ENCODE data around the gene FSCB. TPM values are rescaled to one million over a fixed set of nuclear protein-coding genes. Genes with fewer than 3 reads are reported as not detected.

The FSCB gene, protein sequence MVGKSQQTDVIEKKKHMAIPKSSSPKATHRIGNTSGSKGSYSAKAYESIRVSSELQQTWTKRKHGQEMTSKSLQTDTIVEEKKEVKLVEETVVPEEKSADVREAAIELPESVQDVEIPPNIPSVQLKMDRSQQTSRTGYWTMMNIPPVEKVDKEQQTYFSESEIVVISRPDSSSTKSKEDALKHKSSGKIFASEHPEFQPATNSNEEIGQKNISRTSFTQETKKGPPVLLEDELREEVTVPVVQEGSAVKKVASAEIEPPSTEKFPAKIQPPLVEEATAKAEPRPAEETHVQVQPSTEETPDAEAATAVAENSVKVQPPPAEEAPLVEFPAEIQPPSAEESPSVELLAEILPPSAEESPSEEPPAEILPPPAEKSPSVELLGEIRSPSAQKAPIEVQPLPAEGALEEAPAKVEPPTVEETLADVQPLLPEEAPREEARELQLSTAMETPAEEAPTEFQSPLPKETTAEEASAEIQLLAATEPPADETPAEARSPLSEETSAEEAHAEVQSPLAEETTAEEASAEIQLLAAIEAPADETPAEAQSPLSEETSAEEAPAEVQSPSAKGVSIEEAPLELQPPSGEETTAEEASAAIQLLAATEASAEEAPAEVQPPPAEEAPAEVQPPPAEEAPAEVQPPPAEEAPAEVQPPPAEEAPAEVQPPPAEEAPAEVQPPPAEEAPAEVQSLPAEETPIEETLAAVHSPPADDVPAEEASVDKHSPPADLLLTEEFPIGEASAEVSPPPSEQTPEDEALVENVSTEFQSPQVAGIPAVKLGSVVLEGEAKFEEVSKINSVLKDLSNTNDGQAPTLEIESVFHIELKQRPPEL
- total RNA-seq (ENCODE audit: low replicate concordance) = 0.12 TPM in 1 of 2 replicates, not detected in the other
- long read RNA-seq = 0 reads

DNA sequence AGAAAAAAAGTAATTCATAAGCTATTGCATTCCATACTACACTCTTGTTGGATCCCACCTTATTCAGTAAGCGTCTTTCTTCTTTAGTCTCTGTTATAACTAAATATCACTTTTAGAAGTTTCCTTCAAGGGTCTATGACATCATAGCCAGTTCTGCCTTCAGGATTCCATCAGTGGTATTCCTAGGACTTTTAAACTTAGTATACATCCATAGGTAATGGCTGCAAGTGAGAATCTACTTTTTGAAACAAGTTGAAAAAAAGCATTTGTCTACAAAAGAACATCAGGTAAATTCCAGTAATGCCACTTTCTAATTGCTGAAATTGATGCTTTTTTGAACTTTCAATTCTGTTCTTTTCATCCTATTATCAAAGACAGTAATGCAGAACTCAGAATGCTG is at the start of gene FSCB:
FSCB (minus strand) TSS at position 101 of the 400 bp plus-strand sequence. CDS start 296 bp downstream, outside the sequence.
- H3K36me3 Mint-ChIP-seq = no peaks in the 10 kb centered on the region
- no peak for DNase-seq (ENCODE audit: extremely low spot score, unreplicated experiment)
- TF ChIP-seq, protein P1, sequence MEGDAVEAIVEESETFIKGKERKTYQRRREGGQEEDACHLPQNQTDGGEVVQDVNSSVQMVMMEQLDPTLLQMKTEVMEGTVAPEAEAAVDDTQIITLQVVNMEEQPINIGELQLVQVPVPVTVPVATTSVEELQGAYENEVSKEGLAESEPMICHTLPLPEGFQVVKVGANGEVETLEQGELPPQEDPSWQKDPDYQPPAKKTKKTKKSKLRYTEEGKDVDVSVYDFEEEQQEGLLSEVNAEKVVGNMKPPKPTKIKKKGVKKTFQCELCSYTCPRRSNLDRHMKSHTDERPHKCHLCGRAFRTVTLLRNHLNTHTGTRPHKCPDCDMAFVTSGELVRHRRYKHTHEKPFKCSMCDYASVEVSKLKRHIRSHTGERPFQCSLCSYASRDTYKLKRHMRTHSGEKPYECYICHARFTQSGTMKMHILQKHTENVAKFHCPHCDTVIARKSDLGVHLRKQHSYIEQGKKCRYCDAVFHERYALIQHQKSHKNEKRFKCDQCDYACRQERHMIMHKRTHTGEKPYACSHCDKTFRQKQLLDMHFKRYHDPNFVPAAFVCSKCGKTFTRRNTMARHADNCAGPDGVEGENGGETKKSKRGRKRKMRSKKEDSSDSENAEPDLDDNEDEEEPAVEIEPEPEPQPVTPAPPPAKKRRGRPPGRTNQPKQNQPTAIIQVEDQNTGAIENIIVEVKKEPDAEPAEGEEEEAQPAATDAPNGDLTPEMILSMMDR (conservative IDR thresholded peaks at IDR 0.05) = no peak
- no peaks in the 10 kb centered on the region for H3K4me1 Mint-ChIP-seq (ENCODE audit: unreplicated experiment)
- no peaks in the 10 kb centered on the region for H3K27me3 Mint-ChIP-seq
- no peak within 1 kb of the TSS for H3K27ac Mint-ChIP-seq
- H3K4me3 Mint-ChIP-seq = no peak within 1 kb of the TSS
- no peaks in the 10 kb centered on the region for H3K9me3 Mint-ChIP-seq

DNA sequence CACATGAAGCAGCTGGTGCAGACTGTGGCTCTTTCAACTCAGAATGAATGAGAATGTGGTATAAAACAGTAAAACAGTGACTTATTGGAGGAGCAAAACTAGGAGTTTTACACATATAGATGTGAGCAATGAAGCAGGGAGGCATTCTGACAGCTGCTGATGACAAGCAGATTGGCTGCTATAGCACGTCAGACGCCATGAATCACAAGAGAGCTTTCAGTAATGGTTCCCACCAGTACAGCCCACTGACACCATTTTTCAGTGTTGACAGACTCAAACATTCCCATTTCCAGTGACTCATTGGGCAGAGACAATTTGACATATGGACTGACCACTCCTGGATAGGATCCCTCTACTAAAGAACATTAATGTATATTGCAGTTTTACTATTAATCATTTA is 24.6 kb upstream of the FSCB start:
- no peaks in the 10 kb centered on the region for H3K4me1 Mint-ChIP-seq (ENCODE audit: unreplicated experiment)
- H3K27me3 Mint-ChIP-seq = no peaks in the 10 kb centered on the region
- H3K4me3 Mint-ChIP-seq = no peak overlapping the region
- H3K36me3 Mint-ChIP-seq = no peaks in the 10 kb centered on the region
- no peak overlapping the region for H3K27ac Mint-ChIP-seq
- TF ChIP-seq, protein P1 (conservative IDR thresholded peaks at IDR 0.05) = no peak
- no peak for DNase-seq (ENCODE audit: extremely low spot score, unreplicated experiment)
- H3K9me3 Mint-ChIP-seq = no peaks in the 10 kb centered on the region

DNA sequence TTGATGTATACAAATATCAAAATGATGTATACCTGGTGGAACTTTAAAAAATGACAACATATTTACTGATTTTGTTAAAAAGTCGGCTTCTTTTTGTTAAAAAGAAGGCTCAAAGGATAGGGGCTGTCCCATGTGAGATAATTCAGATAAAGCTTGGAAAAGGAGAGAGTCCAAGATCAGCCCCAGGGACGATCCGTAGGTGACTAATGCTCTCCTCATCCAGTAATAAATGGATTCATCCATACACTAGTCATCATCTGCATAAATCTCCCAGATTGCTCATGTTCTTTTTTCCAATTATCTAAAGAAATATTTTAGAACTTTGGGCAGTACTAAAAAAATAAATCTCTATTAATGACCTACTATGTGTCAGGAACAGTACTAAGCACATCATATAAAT is 23.4 kb upstream of the FSCB start:
- Mint-ChIP-seq H3K27ac (no peak overlapping the region), H3K27me3 (no peaks in the 10 kb centered on the region), H3K4me1 (ENCODE audit: unreplicated experiment) (no peaks in the 10 kb centered on the region), H3K36me3 (no peaks in the 10 kb centered on the region), H3K4me3 (no peak overlapping the region), H3K9me3 (no peaks in the 10 kb centered on the region)
- no peak for DNase-seq (ENCODE audit: extremely low spot score, unreplicated experiment)
- TF ChIP-seq, protein P1 (conservative IDR thresholded peaks at IDR 0.05) = no peak

DNA sequence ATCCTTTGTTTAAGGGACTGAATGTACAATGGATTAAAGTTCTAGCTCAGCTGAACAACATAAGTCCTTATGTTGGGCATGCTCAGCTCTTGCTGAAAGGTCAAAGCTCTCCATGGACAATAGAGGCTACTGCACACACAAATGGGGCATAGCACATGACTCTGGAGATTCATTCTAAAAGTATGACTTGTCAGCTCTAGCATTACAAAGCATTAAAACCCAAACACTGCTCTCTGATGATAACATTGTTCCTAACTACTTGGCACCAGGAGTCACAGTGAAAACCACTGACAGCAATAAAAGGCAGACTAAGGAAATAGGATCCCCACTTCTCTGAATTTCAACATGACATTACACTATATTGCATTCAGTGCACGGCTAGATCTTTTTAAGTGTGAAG is 21.9 kb upstream of the FSCB start:
- Mint-ChIP-seq H3K27me3 (no peaks in the 10 kb centered on the region), H3K9me3 (no peaks in the 10 kb centered on the region), H3K4me1 (ENCODE audit: unreplicated experiment) (no peaks in the 10 kb centered on the region), H3K27ac (no peak overlapping the region), H3K36me3 (no peaks in the 10 kb centered on the region), H3K4me3 (no peak overlapping the region)
- TF ChIP-seq, protein P1 (conservative IDR thresholded peaks at IDR 0.05) = no peak
- DNase-seq (ENCODE audit: extremely low spot score, unreplicated experiment) = no peak

DNA sequence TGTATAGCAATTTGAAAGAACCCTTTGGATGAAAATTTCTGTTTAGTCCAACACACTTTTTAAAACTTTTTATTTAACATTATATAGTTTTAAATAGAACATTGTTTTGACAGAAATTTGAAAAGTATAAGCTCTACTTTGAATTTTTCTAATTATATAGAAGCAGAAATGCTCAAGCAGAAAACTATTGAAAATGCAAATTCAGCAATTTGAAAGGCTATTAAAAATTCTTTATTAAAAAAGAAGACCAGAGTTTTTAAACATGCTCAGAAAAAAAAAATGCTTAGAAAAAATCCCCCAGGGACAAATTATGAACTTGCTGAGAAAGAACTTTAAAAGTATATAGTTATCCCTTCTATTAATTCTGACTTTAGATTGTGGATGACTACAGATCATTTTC is 21.1 kb upstream of the FSCB start:
- DNase-seq (ENCODE audit: extremely low spot score, unreplicated experiment) = no peak
- Mint-ChIP-seq H3K9me3 (no peaks in the 10 kb centered on the region), H3K36me3 (no peaks in the 10 kb centered on the region), H3K27ac (no peak overlapping the region), H3K27me3 (no peaks in the 10 kb centered on the region), H3K4me3 (no peak overlapping the region), H3K4me1 (ENCODE audit: unreplicated experiment) (no peaks in the 10 kb centered on the region)
- TF ChIP-seq, protein P1 (conservative IDR thresholded peaks at IDR 0.05) = no peak
